Panc1 (cell line): ENCODE data around the gene TPBG. TPM values are rescaled to one million over a fixed set of nuclear protein-coding genes. Genes with fewer than 3 reads are reported as not detected.

ENCODE experiments used
- ATAC-seq: fragments of 200-7000 bp; cut with Tn5 transposase; 2 replicates; pipeline ENCODE4 v1.9.1; 2020; ENCODE audit warnings: mild to moderate bottlenecking, moderate library complexity
- Bru-seq: library from RNA; stranded (reverse); fragments of 400-500 nt; gene quantifications from one replicate; lab custom pipeline; 2021; lab: Mats Ljungman, UMichigan
- BruChase-seq, 2 experiments: library from RNA; stranded (reverse); fragments of 400-500 nt; gene quantifications; one replicate each; lab custom pipeline; 2021; lab: Mats Ljungman, UMichigan
- BruUV-seq: library from RNA; stranded (reverse); fragments of 400-500 nt; replicated peaks from 2 replicates; lab custom pipeline; 2021; lab: Mats Ljungman, UMichigan
- CTCF ChIA-PET: fragments of 300-600 bp; sonication (Branson Sonifier 250); formaldehyde crosslinking; loops from one replicate; lab custom pipeline; 2022; ENCODE audit warnings: antibody characterized with exemption; lab: Charles Lee
- POLR2A ChIA-PET: fragments of 300-600 bp; sonication (Branson Sonifier 250); formaldehyde crosslinking; loops from one replicate; lab custom pipeline; 2022; ENCODE audit warnings: antibody characterized with exemption; lab: Charles Lee
- DNase-seq: peaks from one replicate; pipeline ENCODE4 v3.0.0-alpha.2; 2010; ENCODE audit warnings: low read depth, low spot score
- H3K27ac ChIP-seq: 2 replicates; pipeline ENCODE4 v1.5.1; 2011; ENCODE audit warnings: mild to moderate bottlenecking, low read length, inconsistent platforms
- H3K27me3 ChIP-seq: fragments of 200-500 bp; sonication (Bioruptor generic); 2 replicates; pipeline ENCODE4 v1.6.0; 2014; ENCODE audit warnings: low read length, inconsistent platforms; ENCODE audit not compliant: control insufficient read depth, insufficient read depth
- H3K36me3 ChIP-seq: fragments of 200-500 bp; sonication (Bioruptor generic); 2 replicates; pipeline ENCODE4 v1.5.1; 2014; ENCODE audit warnings: inconsistent platforms, mild to moderate bottlenecking, low read length, moderate library complexity; ENCODE audit not compliant: control insufficient read depth, insufficient read depth
- H3K4me1 ChIP-seq: 2 replicates; pipeline ENCODE4 v1.5.1; 2011; ENCODE audit warnings: inconsistent platforms, mild to moderate bottlenecking, low read length, moderate library complexity; ENCODE audit not compliant: control insufficient read depth, insufficient read depth
- H3K4me3 ChIP-seq, 2 experiments: 2 replicates each; pipeline ENCODE4 v1.5.1; 2011 to 2012; ENCODE audit warnings: low read depth in 2 of 2, low read length in 2 of 2, mild to moderate bottlenecking in 2 of 2, inconsistent platforms in 1 of 2, moderate library complexity in 1 of 2
- H3K9me3 ChIP-seq: fragments of 200-500 bp; sonication (Bioruptor generic); 2 replicates; pipeline ENCODE4 v1.5.1; 2014; ENCODE audit warnings: low read depth, mild to moderate bottlenecking, inconsistent platforms, low read length, moderate library complexity; ENCODE audit not compliant: control insufficient read depth, insufficient read depth
- CTCF ChIP-seq: fragments of 450-650 bp; IDR thresholded peaks from 2 replicates; pipeline ENCODE4 v1.5.1; 2017; ENCODE audit warnings: mild to moderate bottlenecking
- POLR2AphosphoS5 ChIP-seq: IDR thresholded peaks from 2 replicates; pipeline ENCODE4 v1.6.1; 2012; ENCODE audit warnings: mild to moderate bottlenecking, low read depth, low read length, moderate library complexity
- REST ChIP-seq, 2 experiments: IDR thresholded peaks; 2 replicates each; pipeline ENCODE4 v1.6.1; 2011 to 2012; ENCODE audit warnings: low read depth in 2 of 2, control low read depth in 1 of 2, low read length in 1 of 2, mild to moderate bottlenecking in 1 of 2, moderate library complexity in 1 of 2; ENCODE audit not compliant: insufficient read depth in 1 of 2
- SIN3A ChIP-seq: IDR thresholded peaks from 2 replicates; pipeline ENCODE4 v1.6.1; 2012; ENCODE audit warnings: low read depth, mild to moderate bottlenecking, low read length, moderate library complexity, borderline replicate concordance; ENCODE audit not compliant: insufficient read depth
- TCF7L2 ChIP-seq: IDR thresholded peaks from 2 replicates; pipeline ENCODE4 v1.6.1; 2011; ENCODE audit warnings: mild to moderate bottlenecking, low read depth, low read length, inconsistent platforms
- in situ Hi-C: cut with HindIII; loops from 2 replicates; pipeline ENCODE4 v1.10.0; 2016; ENCODE audit warnings: low sequenced_read_pairs, low pct_unique_long_range_greater_than_20kb
- intact Hi-C: fragments of 100-400 bp; cut with micrococcal nuclease; formaldehyde crosslinking; loops from one replicate; pipeline ENCODE4 v1.10.0; 2022; ENCODE audit not compliant: unreplicated experiment
- long read RNA-seq: library from polyadenylated mRNA; unstranded; transcript quantifications from one replicate; pipeline ENCODE4 v2.0.0, GENCODE V29; 2021; ENCODE audit not compliant: unreplicated experiment
- polyA plus RNA-seq: library from polyadenylated mRNA; unstranded; fragments of >200 nt; gene quantifications from one replicate; pipeline ENCODE4 v1.2.1, GENCODE V29; 2012; ENCODE audit warnings: missing spikeins; ENCODE audit not compliant: insufficient read length
- total RNA-seq: library from RNA; stranded (reverse); gene quantifications from one replicate; pipeline ENCODE4 v1.2.1, GENCODE V29; 2021; ENCODE audit not compliant: unreplicated experiment

The TPBG gene
- 84.1 TPM for total RNA-seq
- polyA plus RNA-seq, result 60.1 TPM
- Bru-seq, nascent RNA, result percentile 89 among the genes with signal in this experiment
- percentile 97 among the genes with signal in this experiment for BruChase-seq, experiment 1, labeled RNA remaining after a 2-hour chase
- BruChase-seq, experiment 2, labeled RNA remaining after a 6-hour chase, result percentile 98 among the genes with signal in this experiment
- long read RNA-seq, full-length matches to known transcripts, result 278 of 614 reads
- long read RNA-seq, partial matches to known transcripts, result 0 of 614 reads
- long read RNA-seq, other reads (novel, unspliced or antisense), result 336 of 614 reads

GRCh38 chr6:82363428-82364086, at the start of gene TPBG:
Gene TPBG (plus strand): TSS chr6:82363817. CDS start chr6:82364962, 1,145 bp downstream.
- H3K27me3 ChIP-seq, result peaks cover 2% of the 10 kb centered on the region; the same call in 1 of the 2 replicates
- no peak; the same call in 1 of the 2 replicates for TF ChIP-seq TCF7L2
- TF ChIP-seq SIN3A, result no peak
- peak; percentile 20; the same call in 1 of the 2 replicates for TF ChIP-seq CTCF
- peak; percentile 62 for TF ChIP-seq POLR2AphosphoS5
- TF ChIP-seq REST (IDR thresholded peaks at IDR 0.05; ENCODE audit: insufficient read depth in 1 of 2, low read depth in 2 of 2, low read length in 1 of 2), result 0 out of 4 replicates have a peak, but pooled peaks of 1 of the 2 experiments have one; percentile 9
- CTCF ChIA-PET, result interaction anchor here (0.6 to 1.0 kb wide), 2 partner anchors 11 to 111 kb away, joined by 3 to 12 read pairs; no protein-coding TSS in a partner anchor
- peaks cover 20% of the 10 kb centered on the region for H3K4me1 ChIP-seq
- POLR2A ChIA-PET, result interaction anchor here (0.6 kb wide), 1 partner anchor 152 kb away, joined by 4 read pairs; no protein-coding TSS in a partner anchor
- H3K36me3 ChIP-seq, result peaks cover 24% of the 10 kb centered on the region
- H3K27ac ChIP-seq, result peak within 1 kb of the TSS; percentile 93
- H3K9me3 ChIP-seq, result no peaks in the 10 kb centered on the region
- peak within 1 kb of the TSS; percentile 92 to 97 for H3K4me3 ChIP-seq
- peak; percentile 62 for DNase-seq
- in situ Hi-C loops, result no loop called here
- peak; percentile 84 for ATAC-seq
- BruUV-seq, result no TSS peak
- intact Hi-C loops, result loop anchor here (5.0 to 10.0 kb wide), 4 partner anchors 91 to 691 kb away; partner anchors contain the start of gene IBTK

GRCh38 chr6:82322386-82322785, 41.2 kb upstream of the TPBG start:
- no TSS peak for BruUV-seq
- intact Hi-C loops (no loop called here), in situ Hi-C loops (no loop called here)
- H3K9me3 ChIP-seq, result no peaks in the 10 kb centered on the region
- H3K36me3 ChIP-seq, result no peaks in the 10 kb centered on the region
- ChIA-PET POLR2A (no interaction called here), CTCF (no interaction called here)
- no peak for DNase-seq
- H3K4me3 ChIP-seq, result no peak overlapping the region
- TF ChIP-seq CTCF (no peak), REST (IDR thresholded peaks at IDR 0.05; ENCODE audit: insufficient read depth in 1 of 2, low read depth in 2 of 2, low read length in 1 of 2) (no peak), POLR2AphosphoS5 (no peak), SIN3A (no peak), TCF7L2 (no peak)
- H3K27me3 ChIP-seq, result no peaks in the 10 kb centered on the region
- H3K27ac ChIP-seq, result no peak overlapping the region
- H3K4me1 ChIP-seq, result no peaks in the 10 kb centered on the region
- ATAC-seq, result no peak
